ENCODE data around the gene KRT28.

GRCh38 chr17:40836020-40836419, 36.3 kb upstream of the KRT28 start:
- TF ChIP-seq CTCF (IDR thresholded peaks at IDR 0.05) (no peak), EZH2phosphoT487 (IDR thresholded peaks at IDR 0.05) (no peak), EZH2 (IDR thresholded peaks at IDR 0.05) (no peak)

Measured in neural progenitor cell (in vitro differentiated cells).